DMS79 treated with DMSO at 0.1 percent for 48 hours (cell line): ENCODE data around the gene STK11IP.
A peak's percentile ranks its signal among the peaks of the same experiment; 100 is the strongest.

ENCODE experiments used
- DNase-seq: peaks from one replicate; lab custom pipeline; 2025; lab: John Stamatoyannopoulos, UW

Gene STK11IP

DNA sequence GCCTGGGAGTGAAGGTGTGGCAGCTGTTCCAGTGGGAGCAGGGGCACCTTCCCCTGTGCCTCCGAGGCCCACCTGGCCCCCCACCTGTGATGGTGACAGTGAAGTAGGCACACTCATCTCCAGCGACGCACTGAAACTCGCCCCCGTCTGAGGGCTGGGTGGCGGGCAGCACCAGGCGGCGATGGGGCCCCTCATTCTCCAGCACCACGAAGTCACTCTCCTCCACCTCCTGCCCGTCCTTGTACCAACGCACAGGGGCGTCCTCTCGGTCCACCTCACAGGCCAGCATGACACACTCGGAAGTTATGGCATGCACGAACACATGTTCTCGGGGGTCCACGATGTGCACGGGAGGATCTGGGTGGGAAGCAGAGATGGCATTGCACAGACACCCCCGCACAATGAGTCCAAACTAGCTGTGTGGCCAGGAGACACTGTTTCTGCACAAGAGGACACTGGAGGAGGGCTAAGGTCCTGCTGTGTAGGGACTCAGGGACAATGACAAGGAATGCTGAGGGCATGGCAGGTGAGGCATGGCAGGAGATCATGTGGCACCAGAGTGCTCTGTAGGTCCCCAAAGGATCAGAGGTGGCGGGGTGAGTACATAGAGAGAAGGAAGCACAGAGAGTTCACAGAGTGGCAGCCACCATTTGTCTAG, 34.3 kb upstream of the STK11IP start:
- no peak for DNase-seq

DNA sequence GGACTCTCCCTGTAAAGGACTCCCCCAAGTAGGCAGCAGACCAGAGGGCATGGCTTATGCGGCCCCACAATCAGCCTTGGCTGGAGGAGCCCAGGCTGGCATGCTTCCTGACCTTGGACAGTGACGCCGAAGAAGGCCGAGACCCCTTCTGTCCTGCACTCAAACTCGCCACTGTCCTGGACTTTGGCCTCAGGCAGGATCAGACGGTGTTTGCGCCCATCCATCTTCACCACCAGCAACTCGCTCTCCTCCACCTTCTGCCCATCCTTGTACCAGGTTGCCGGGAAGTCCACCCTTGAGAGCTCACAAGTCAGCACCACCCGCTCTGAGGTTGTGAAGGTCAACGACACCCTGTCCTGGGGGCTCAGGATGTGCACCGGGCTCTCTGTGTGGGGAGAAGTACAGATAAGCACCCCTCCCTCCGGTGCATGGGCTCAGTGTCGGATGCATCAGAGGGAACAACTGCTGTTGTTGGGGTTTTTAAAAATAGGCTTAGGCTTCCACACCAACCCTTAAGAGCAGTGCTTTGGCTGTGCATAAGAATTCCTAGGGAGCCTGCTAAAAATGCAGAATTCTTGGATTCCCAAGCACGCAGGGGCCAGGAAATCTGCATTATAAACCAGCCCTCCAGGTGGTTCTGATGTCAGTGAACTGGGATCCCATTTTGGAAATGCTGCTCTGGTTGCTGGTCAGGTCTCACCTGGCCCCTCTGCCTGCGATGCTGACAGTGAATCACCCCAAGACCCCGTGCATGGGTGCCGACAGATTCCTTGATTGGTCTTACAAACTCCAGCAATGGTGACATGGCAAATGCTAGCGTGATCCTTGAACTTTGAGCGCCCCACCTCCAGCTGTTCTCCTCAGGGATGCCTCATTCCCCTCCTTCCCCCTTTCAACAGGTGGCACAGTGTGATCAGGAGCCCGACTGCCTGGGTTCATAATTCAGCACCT, 32.3 kb upstream of the STK11IP start:
- DNase-seq, result no peak

DNA sequence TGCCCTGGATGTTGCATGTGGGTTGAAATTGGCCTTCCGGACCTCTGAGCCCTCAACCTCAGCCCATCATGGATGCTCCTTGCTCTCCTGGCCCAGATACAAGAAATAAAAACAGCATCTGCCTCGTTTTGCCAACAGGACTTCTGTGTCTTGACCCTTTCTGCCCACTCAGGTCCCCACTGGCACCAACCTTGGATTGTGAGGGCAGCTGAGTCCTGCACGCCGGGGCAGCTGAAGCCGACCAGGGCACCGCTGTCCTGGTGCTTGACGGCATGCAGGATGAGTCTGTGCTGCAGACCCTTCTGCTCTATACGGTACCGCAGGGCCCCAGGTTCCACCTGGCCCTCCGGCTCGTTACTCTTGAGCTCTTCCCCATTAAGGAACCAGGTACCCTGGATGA, 31.0 kb upstream of the STK11IP start:
- no peak for DNase-seq

DNA sequence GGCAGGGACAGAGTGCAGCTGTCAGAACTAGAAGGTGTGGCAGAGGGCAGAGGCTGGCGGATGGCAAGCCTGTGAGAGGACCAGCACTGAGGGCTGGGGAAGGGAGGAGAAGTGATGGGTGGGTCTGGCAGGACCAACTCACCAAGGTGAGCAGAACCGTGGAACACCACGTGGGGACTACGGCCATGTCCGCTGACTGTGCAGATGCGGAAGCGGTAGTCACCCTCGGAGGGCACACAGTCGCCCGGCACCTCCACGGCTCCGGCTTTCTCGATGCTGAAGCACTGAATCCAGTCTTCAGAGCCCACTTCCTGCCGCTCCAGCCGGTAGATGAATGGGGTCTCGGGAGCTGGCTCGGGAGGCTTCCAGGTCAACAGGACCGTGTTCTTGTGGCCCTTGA, 30.5 kb upstream of the STK11IP start:
- no peak for DNase-seq

DNA sequence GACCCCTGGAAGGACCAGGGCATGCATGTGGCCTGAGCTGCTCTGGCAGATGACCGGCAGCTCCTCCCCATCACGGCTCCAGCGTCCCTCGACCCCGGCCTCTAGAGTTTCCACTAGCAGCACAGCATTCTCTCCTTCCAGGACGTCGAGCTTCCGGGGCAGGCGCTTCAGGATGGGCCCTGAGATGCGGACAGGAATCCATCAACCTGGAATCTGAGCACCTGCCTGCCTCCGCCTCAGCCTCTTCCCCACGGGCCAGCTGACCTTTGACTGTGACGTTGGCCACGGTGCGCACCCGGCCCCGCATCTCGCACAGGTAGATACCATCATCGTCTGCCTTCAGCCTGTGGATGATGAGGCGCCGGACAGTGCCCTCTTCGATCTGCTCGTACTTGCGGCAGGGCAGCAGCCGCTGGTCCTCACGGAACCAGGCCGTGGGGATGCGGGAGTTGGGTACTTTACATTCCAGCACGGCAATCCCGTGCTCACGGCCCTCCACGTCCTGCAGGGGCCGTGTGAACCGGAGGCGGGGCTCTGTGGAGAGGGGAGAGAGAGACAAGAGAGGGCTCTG, 29.8 kb upstream of the STK11IP start:
- no peak for DNase-seq

DNA sequence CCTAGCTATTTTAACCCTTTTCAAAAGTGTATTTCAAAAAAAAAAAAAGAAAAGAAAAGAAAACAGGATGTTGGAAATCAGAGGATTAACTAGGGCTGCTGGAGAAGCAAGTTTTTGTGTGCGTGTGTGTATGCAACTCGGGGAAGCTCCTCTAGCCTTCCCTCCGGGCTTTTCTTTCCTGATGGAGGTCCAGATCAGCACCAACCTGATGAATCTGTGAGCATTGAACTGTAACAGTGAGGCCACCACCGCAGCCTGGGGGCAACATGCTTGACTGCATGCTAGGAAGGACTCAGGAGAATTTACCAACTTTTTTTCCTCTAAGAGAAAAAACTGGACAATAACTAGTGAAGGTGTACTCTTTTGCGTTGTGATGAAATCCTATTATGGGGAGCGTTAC, 28.6 kb upstream of the STK11IP start:
- DNase-seq, result no peak

DNA sequence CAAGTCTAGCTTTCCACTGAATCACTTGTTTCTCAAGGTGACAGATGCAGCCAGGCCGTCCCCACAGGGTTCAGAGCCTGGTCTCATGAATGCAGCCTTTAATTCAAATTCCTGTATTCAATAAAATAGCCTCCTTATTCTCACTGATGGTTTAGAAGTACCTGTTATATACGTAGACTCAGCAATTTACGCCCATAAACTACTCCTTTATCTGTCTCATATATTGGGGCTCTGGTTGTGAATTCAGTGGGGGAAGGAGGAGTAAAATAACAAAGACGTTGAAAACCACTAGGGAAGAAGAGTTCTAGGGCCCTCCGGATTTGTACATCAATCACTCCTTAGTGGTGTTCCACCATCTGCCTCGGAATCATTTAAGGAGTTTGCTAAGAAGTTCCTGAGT, 28.0 kb upstream of the STK11IP start:
- peak; percentile 18 for DNase-seq

DNA sequence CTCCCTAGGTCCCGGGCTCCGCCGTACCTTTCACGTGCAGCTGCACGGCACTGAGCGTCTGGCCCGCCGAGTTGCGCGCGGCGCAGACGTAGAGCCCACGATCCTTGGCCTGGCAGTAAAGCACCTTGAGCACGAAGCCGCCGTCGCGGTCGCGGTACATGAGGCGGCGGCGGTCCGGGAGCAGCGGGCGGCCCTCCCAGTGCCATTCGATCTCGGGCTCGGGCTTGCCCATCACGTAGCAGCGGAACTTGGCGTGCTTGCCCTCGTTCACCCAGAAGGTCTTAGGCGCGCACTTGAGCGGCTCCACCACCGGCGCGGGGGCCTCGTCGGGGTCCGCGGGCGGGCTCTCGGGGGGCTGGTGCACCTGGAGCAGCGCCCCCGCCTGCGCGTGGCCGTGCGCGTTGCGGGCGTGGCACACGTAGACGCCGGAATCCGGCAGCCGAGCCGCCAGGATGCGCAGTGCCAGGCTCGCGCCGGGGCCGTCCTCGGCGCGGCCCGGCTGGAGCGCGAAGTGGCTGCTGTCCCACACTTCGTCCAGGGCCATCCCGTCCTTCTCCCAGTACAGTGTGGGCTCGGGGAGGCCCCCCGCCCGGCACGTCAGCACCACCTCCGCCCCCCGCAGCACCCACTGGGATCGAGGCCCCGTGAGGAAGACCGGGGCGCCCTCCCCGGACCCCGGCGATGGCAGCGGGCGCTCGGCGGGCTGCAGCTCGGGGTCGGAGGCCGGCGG, 27.3 kb upstream of the STK11IP start:
- DNase-seq, result peak; percentile 31

DNA sequence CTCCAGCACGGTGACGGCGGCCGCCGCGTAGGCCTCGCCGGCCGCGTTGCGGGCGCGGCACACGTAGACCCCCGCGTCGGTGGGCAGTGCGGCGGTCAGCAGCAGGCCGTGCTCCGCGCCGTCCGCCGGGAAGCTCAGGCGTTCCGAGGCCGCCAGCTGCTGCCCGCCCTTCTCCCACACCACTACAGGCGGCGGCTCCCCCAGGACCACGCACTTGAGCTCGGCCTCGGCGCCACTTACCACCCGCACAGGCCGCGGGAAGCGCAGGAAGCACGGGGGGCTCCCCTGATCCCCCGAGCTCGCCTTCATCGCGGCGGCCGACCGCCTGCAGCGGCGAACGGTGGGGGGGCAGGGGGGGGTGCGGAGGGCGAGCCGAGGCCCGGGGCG, 26.7 kb upstream of the STK11IP start:
- peak; percentile 3 for DNase-seq

DNA sequence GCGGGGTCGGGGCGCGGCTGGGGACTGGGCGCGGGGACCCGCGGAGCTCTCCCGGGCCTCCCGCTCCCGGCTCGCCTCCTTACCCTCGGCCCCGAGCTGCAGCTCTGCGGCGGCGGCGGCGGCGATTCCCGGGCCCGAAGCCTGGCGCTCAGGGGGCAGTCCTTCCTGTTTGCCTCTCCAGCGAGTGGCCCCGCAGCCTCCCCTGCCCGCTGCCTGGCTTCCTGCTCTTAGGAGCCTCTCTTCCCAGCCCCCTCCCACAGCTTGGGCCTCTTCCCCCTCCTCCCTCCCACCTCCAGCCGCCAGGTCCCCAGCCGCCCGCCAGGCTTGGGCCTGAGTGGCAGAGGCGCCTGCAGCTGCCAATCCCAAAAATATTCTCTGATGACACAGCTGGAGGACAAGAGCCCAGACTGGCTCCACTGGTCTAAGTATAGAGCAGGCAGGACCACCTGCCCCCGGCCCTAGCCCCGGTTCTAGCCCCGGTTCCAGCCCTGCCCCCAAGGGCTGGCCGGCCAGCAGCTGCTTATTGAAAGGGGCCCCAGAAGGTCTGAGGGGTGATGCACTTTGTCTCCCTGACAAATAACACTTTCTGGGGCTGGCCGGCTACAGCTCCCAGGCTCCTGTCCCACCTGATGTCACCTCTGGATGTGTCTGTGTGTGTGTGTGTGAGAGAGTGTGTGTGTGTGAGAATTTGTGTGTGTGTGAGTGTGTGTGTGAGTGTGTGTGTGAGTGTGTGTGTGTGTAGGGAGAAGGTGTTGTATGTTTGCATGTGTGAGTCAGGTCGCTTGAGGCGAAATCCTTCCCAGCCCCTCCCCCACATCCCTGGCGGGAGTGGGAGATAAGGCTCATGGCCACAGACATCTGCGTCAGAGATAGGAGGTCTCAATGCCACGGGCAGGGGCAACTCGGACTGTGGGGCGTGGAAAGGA, 26.1 kb upstream of the STK11IP start, which contains the start of gene OBSL1:
OBSL1 (minus strand) TSS at position 229 of the 926 bp plus-strand sequence. CDS start 307 bp downstream, outside the sequence.
- peak; percentile 76 for DNase-seq

DNA sequence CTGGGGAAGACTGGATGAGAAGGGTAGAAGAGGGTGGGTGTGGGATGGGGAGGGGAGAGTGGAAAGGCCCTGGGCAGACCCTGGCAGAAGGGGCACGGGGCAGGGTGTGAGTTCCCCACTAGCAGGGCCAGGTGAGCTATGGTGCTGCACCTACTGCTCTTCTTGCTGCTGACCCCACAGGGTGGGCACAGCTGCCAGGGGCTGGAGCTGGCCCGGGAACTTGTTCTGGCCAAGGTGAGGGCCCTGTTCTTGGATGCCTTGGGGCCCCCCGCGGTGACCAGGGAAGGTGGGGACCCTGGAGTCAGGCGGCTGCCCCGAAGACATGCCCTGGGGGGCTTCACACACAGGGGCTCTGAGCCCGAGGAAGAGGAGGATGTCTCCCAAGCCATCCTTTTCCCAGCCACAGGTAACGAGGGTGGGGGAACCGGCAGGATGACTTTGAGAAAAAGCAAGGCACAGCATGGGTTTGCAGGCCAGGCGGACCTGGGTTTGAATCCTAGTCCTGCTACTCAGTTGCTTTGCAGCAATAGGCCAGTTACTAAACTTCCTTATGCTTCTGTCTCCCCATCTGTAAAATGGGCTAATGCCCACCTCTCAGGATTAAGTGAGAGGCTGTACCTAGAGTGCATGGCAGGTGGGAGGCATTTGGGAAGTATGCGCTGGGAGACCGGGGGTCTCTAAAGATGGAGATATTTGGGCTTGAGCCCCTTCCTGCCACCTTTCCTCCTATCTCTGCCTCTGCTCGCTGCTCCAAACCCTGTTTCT, 25.2 kb upstream of the STK11IP start, which contains the start of gene INHA:
INHA (plus strand) TSS at position 74 of the 765 bp plus-strand sequence; CDS start at position 139, 65 bp downstream.
- DNase-seq, result no peak

DNA sequence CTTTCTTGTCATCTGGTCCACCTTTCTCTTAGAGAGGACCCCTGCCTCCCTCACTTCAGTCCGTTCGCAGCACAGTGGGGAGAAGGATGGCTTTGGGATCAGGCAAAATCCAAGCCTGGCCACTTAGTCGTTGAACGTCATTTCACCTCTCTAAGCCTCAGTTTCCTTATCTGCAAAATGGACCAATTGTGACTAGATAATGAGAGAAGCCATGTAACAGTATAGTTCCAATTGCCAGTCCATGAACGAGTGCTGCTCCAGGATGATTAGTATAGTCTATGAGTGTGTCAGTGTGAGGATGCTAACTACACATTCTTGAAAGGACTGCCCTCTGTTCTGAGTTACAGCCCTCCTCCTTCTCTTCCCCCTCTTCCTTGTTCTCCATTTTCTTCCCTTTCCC, 24.5 kb upstream of the STK11IP start:
- DNase-seq, result peak; percentile 42

DNA sequence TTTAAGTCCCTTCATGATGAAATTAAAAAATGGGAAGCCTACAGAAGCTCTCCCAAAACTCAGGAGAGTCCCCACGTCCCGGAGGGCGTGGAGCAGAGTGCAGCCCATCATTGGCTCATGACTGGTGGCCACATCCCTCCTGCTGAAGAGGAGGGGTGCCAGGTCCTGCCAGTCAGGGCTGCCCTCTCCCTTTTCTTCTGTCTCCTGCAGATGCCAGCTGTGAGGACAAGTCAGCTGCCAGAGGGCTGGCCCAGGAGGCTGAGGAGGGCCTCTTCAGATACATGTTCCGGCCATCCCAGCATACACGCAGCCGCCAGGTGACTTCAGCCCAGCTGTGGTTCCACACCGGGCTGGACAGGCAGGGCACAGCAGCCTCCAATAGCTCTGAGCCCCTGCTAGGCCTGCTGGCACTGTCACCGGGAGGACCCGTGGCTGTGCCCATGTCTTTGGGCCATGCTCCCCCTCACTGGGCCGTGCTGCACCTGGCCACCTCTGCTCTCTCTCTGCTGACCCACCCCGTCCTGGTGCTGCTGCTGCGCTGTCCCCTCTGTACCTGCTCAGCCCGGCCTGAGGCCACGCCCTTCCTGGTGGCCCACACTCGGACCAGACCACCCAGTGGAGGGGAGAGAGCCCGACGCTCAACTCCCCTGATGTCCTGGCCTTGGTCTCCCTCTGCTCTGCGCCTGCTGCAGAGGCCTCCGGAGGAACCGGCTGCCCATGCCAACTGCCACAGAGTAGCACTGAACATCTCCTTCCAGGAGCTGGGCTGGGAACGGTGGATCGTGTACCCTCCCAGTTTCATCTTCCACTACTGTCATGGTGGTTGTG, 23.0 kb upstream of the STK11IP start:
- peak; percentile 88 for DNase-seq

DNA sequence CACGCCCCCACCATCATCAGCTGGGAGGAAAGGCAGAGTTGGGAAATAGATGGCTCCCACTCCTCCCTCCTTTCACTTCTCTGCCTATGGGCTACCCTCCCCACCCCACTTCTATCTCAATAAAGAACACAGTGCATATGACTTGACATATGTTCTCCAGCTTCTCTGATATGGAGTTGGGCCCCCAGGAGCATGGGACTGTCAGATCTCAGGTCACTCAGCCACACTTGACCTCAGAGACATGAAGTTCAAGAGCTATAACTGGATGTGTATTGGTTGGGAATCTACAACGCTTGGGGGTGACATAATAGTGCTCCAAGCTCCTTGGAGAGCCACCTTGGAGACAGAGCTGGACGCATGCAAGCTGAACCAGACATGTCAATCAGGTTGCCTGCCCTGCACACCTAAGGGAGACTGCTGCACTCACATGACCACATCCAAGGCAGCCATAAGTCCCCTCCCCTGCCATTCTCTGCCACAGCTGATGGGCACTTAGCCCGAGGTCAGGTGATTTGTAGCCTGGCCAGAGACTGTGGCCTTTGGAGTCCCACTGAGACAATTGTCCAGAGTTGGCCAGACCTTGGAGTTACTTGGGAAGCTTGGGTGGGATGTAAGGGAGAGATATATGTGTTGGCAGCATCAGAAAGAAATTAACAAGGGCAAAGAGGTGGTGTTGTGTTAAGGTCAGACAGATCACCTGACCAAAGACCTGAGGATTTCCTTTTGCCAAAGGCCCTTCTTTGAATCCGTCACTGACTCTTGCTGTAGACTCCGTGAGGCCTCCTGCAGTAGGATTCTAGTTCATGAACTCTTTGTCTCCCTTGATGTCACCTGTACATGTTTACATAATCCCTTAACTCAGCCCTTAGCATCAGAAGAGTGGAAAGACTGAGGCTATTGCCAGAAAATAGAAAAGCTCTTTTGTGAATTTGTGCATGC, 21.8 kb upstream of the STK11IP start:
- no peak for DNase-seq

DNA sequence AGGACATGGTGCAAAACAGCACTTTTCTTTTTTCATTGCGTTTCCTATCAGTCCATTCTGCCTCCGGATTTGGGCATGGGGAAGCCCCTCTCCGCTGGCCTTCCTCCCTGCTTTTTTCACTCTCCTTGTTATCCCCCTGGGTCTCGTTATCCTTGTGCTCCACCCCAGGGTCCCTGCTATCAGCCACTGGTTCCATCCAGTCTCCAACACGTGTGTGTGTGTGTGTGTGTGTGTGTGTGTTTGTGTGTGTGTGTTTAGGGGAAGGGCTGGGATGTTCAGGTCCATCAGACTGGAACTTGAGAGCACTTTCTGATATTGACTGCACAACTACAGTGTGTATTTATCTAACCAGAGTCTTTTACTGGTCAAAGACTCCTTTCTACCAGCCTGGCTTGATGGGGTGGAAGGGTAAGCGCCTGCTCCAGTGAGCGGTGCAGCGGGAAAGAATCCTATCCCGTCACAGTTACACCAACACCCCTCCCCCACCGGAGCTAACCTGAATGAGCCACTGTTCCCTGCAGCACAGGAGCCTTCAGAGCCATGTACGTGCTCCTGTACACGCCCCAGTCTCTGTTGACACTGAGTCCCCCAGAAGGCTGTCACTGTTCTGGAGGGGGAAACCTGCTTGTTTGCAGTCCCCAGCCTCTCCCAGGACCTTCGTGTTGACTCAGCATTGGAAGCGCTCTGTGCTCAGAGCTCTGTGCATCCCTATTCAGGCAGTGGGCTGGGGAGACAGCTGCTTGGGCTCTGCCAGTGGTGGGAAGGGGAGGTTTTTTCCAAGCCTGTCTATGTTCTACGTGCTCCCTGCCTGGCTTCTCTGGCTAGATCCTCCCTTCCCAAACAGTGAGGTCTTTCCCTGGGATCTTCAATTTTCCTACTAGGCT, 20.9 kb upstream of the STK11IP start:
- peak; percentile 77 for DNase-seq

DNA sequence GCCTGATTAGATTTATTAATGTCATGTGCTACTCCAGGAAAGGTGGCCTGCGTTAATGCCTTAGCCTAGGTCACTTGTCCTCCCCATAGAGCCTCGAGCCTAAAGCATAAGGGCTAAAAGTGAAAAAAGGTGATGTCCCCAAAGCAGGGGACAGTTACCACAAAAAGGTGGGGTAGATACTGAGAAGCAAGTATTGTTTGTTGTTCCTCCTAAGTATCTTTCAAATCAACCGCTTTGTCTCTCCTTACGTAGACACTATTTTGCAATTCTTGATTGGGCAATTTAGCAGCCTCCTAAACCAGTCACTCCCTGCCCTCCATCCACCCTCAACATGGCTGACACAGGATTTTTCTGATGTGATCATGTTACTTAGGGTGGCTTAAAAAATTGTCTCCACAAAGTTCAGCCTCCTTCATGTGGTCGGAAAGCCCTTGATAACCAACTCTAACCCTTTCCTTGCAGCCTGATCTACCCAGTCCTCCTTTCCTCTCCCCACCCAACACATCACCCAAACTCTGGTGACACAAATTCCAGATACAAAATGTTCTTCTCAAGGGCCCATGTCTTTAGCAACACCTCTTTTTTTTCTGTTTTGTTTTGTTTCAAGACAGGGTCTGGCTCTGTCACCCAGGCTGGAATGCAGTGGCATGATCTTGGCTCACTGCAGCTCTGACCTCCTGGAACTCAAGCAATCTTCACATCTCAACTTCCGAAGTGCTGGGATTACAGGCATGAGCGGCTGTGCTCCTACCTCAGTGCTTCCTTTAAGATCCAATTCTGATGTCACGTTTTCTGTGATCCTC, 18.6 kb upstream of the STK11IP start:
- no peak for DNase-seq
